ENCODE data around the gene MVB12B.

The MVB12B gene

GRCh38 chr9:126428534-126429175 is 102.0 kb downstream of the MVB12B start:
- DNase-seq (ENCODE audit: low read depth, low spot score), result no peak

- DNase-seq (ENCODE audit: low read depth, low spot score), result no peak
Measured at GRCh38 chr9:126429190-126429589, 102.6 kb downstream of the MVB12B start.

DNA sequence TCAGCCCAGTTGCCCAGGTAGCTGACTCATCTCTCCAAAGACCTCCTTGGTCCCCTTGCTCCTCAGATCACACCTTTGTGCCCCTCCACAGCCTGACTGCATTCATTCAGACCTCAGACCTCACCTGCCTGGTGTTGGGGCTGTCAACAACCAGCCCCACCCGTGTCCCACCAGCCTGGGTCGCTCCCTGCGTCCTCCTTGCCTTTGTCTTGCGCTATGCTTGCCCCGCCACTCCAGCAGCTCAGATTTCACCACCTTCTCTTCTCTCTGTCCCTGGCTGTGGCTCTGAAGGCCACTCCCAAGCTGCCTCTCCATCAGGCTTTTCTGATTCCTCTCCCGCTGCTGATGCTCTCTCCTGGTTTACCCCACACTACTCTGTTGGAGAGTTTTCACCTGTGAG is 103.5 kb downstream of the MVB12B start:
- no peak for DNase-seq (ENCODE audit: low read depth, low spot score)

DNA sequence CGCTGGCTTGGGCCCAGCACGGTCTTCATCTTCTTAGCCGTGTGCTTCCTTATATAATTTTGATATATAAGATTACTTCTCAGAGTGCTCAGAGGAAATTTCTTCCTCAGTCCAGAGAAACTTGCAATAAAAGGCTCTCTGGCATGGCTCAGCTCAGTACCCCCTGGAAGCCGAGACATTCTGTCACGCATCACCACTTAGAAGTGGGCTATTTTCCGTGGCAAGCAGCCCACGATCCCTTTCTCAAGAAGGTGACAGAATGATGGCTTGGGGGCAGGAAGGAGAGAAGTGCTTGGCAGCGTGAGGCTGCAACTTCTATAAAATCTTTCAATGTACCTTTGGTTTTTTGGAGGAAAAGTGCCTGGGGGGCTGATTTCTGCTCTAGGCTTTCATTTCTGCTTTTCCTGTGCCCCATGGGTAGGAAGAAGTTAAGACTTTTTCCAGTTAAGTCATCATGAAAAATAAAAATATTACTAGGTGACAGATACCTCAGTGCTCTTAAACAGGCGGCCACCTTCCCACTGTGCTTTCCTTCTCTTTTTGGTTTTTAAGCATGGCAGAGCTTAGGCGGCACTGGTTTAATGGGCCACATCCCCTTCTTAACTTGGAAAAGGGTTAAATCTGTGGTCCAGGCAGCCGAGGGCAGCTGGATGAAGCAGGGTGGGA is 104.6 kb downstream of the MVB12B start:
- DNase-seq (ENCODE audit: low read depth, low spot score), result no peak

- DNase-seq (ENCODE audit: low read depth, low spot score), result no peak
Measured at GRCh38 chr9:126432659-126433058, 106.0 kb downstream of the MVB12B start.

GRCh38 chr9:126435105-126435504 is 108.5 kb downstream of the MVB12B start:
- DNase-seq (ENCODE audit: low read depth, low spot score), result no peak

GRCh38 chr9:126435626-126436025 is 109.0 kb downstream of the MVB12B start:
- DNase-seq (ENCODE audit: low read depth, low spot score), result no peak

DNA sequence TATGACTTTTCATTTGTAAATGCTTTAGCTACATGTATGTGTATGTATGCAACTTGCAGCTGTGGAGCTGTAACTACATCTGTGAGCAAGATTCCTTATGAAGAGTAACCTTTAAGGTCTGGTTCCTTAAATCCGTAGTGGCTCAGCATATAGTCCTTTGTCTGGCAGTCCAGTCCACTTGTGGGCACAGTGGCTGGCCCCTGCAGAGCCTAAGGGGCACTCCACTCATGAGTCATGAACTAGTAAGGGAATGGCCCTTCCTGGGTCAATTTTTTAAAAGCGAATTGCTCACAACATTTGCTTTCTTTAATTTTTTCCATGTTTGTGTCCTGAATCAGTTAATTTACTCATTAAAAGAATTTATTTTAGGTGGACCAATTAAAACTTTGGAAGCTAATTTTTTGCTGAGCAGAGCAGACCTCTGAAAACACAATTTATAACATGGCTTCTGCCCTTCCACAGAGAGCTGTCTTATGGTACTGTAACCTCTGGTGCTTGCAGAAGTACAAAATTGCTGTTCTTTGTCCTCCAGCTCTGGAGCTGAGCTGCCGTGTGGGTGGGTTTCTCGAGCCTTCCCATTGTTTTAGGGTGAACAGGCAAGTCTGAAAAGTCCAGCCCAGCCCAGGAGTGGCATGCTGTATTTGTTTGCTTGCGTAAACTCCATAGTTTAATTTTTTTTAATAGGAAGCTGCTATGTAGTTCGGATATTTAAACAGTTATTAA is 110.1 kb downstream of the MVB12B start:
- no peak for DNase-seq (ENCODE audit: low read depth, low spot score)

DNA sequence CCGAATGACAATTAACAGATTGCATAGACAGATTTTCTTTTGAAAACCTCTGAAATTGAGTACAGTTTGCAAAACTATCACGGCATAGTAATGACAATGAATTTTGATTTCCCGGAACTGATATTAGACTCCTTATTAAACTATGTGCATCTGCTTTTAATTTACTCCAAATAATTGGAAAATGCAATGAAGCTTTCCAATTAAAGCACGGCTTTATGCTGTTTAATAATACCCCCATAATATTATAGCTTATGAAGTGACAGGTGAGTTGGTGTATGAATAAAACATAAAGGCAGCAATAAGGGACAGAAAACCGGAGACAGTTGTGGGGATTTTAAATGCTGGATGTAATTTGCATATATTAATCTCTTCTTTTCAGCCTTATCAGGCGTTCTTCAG is 110.6 kb downstream of the MVB12B start:
- no peak for DNase-seq (ENCODE audit: low read depth, low spot score)

GRCh38 chr9:126437701-126438100 is 111.1 kb downstream of the MVB12B start:
- no peak for DNase-seq (ENCODE audit: low read depth, low spot score)

GRCh38 chr9:126438741-126439401 is 112.2 kb downstream of the MVB12B start:
- no peak for DNase-seq (ENCODE audit: low read depth, low spot score)

DNA sequence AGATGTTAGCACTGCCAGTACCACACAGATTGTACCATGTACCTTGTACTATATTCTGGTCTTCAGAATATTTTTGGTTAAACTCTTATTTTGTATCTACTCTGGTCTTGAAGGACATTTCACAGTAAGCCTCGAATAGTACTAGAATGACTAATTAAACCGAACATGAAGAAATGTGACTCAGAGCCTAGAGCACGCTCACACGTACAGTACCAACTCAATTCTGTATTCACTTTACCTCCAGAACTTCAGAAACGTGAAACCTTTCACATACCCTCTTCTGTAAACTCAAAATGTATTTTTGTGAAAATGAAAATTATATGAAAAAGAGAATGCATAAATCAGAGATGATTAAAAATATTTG is 112.8 kb downstream of the MVB12B start:
- DNase-seq (ENCODE audit: low read depth, low spot score), result no peak

- no peak for DNase-seq (ENCODE audit: low read depth, low spot score)
Measured at GRCh38 chr9:126439883-126440653, 113.4 kb downstream of the MVB12B start.

- DNase-seq (ENCODE audit: low read depth, low spot score), result no peak
Measured at GRCh38 chr9:126440940-126441339, 114.3 kb downstream of the MVB12B start.

- DNase-seq (ENCODE audit: low read depth, low spot score), result no peak
Measured at GRCh38 chr9:126442636-126443035, 116.0 kb downstream of the MVB12B start.

DNA sequence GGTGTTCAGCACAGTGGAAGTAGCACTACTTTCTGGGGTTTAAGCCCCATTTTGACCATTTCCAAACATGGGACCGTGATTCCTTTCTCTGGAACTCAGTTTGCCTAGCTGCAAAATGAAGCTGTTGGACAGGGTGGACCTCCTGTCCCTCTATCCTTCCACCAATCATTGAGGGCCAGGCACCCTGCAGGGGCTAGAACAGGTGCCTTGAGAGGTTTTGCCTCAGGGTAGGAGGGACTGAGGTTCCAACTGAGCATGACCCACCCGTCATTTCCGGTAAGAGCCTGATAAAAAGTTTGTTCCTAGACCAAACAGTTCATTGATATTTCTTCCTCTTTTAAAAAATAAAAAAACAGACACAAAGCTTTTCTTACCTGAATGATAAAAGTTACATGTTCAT is 116.5 kb downstream of the MVB12B start:
- no peak for DNase-seq (ENCODE audit: low read depth, low spot score)

- DNase-seq (ENCODE audit: low read depth, low spot score), result no peak
Measured at GRCh38 chr9:126448136-126448535, 121.5 kb downstream of the MVB12B start.

DNA sequence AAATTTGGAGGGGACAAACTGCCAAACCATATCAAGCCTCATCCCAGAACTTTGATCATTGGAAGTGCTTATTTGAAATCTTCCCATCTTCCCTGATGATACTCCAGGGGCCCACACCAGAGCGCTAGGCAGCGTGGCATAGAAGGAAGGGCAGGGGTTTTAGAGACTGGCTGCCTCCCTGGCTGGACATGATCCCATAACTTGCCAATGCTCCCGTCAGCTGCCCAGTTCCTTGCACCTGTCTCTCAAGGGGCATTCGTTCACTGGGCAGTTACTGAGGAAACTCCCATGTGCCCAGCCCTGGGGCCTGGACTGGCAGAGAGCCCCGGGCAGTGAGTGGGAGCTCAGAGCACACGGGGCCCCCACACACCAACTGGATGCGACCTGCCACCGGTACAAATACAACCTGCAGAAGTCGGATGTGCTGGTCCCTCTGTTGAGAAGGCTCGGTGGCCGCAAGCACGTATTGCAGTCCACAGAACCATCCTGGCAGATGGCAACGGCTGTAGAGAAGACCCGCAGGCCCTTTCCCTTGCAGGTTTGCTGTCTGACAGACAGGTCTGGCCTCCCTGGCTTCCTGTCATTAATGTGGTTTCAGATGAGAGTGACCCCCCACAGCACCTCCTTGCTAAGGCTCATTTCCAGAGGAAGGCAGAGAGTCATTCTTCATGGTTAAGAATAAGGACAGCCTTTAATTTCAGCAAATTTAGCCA is 122.4 kb downstream of the MVB12B start:
- no peak for DNase-seq (ENCODE audit: low read depth, low spot score)

DNA sequence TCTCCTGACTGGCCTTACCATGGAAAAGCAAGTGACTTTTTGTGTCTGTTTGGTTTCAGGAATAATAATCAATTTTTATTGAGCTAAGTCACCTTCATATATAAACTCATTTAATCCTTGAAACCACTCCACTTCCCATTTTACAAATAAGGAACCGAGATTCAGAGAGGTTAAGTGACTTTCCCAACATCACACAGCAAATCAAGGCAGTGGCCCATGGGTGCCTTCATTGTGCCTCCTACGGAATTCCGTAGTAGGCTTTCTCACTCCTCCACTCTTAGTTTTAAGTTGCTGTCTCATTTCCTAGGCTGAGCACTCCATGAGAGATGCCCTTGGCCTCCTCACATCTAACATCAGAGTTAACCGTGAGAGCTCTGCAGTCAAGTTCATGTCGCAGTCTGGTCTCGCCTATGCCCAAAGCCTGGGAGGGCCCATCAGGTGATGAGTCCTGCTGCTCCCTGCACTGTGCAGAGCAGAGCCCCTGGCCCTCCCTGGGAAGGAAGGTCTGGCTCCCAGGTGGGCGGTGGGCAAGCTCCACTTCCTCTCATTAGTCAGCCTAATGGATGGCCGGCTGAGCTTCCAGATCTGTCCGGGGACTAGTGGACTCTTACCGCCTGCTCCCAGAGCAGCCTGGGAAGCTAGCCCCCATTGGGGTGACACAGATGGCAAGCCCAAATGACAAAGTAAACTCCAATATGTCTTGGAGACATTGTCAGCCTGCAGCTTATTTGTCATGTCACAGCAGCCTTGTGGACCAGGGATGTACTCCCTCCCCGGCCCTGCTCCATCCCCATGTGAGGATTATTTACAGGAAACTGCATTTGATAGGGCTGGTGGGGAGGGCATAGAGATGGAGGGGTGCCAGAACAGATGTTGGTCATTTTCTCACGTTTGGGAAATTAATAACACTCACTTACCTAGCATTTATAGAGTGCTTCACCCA is 123.4 kb downstream of the MVB12B start:
- DNase-seq (ENCODE audit: low read depth, low spot score), result no peak

GRCh38 chr9:126450668-126451205 is 124.1 kb downstream of the MVB12B start:
- no peak for DNase-seq (ENCODE audit: low read depth, low spot score)

Measured in activated CD4-positive, CD25-positive, alpha-beta regulatory T cell treated with anti-CD3 and anti-CD28 coated beads, Interleukin-2, amount 50 U/mL, for 16 hours (primary cell).